ENCODE results near the gene QRICH1. TPM values are rescaled to one million over a fixed set of nuclear protein-coding genes. Genes with fewer than 3 reads are reported as not detected.

The QRICH1 gene
- polyA plus RNA-seq, 3 donors = 9.3 to 150 (median 16.1) TPM

DNA sequence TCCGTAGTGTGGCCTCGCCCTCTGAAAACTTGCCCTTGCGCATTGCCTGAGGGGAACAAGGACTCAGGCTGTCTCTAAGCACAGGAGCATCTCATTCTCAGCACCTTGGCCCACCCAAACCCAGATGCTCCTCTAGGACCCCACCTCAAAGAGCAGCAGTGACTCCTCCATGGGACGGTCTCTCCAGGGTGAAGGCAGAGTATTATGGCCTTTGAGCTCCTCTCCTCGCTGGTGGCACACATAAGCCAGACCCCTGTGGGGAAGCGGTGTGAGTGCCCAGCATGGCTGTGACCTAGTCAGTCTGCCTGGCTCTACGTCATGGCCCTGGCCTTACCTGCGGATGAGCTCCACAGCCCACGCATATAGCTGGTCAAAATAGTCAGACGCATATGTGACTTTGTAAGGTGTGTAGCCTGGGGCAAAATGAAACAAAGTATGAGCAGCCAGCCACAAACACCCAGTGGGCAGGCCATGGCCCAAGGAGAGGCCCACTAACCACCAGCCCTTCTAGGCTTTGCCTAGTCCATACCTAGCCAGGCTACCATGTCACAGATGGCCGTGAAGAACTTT is 6.3 kb upstream of the QRICH1 start:
- Mint-ChIP-seq H3K27me3 (ENCODE audit: low read depth in 3 of 3) (peaks cover 0 to 2% (median 1%) of the 10 kb centered on the region in 3 donors), H3K36me3 (peaks cover 58 to 63% of the 10 kb centered on the region in 2 donors), H3K9me3 (peaks cover 0 to 3% (median 0%) of the 10 kb centered on the region in 7 donors), H3K4me3 (no peak overlapping the region), H3K27ac (no peak overlapping the region), H3K4me1 (peaks cover 19% of the 10 kb centered on the region)
- intact Hi-C loops (cut with micrococcal nuclease) = no loop called here
- Histone ChIP-seq H3K9me3 (replicated peaks in 1 of 2; ENCODE audit: control insufficient read depth in 1 of 2, insufficient read depth in 1 of 2, low read length in 2 of 2) (no peaks in the 10 kb centered on the region), H3K27ac (ENCODE audit: low read depth in 1 of 2, low read length in 2 of 2) (no peak overlapping the region), H3K4me2 (replicated peaks; ENCODE audit: extremely low read depth, low read length, poor library complexity, severe bottlenecking) (no peak overlapping the region), H3K9ac (ENCODE audit: insufficient read depth, low read length, poor library complexity, severe bottlenecking) (no peak overlapping the region), H3K4me1 (ENCODE audit: control insufficient read depth in 1 of 2, insufficient read depth in 2 of 2, low read length in 2 of 2) (peaks cover 13 to 21% of the 10 kb centered on the region in 2 donors), H4K20me1 (ENCODE audit: insufficient read depth, low read length) (no peaks in the 10 kb centered on the region), H2AFZ (ENCODE audit: insufficient read depth, low read depth, low read length, poor library complexity, severe bottlenecking) (no peak overlapping the region), H3K79me2 (ENCODE audit: insufficient read depth, low read length) (peaks cover 21% of the 10 kb centered on the region), H3K36me3 (replicated peaks in 1 of 2; ENCODE audit: control insufficient read depth in 1 of 2, insufficient read depth in 2 of 2, low read length in 2 of 2) (peaks cover 54 to 72% of the 10 kb centered on the region in 2 donors), H3K4me3 (replicated peaks in 1 of 3; ENCODE audit: low read depth in 2 of 3, low read length in 3 of 3) (no peak overlapping the region), H3K27me3 (ENCODE audit: control insufficient read depth in 2 of 2, insufficient read depth in 2 of 2, low read length in 2 of 2) (no peaks in the 10 kb centered on the region)
- TF ChIP-seq, protein P1, sequence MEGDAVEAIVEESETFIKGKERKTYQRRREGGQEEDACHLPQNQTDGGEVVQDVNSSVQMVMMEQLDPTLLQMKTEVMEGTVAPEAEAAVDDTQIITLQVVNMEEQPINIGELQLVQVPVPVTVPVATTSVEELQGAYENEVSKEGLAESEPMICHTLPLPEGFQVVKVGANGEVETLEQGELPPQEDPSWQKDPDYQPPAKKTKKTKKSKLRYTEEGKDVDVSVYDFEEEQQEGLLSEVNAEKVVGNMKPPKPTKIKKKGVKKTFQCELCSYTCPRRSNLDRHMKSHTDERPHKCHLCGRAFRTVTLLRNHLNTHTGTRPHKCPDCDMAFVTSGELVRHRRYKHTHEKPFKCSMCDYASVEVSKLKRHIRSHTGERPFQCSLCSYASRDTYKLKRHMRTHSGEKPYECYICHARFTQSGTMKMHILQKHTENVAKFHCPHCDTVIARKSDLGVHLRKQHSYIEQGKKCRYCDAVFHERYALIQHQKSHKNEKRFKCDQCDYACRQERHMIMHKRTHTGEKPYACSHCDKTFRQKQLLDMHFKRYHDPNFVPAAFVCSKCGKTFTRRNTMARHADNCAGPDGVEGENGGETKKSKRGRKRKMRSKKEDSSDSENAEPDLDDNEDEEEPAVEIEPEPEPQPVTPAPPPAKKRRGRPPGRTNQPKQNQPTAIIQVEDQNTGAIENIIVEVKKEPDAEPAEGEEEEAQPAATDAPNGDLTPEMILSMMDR (IDR thresholded peaks at IDR 0.05) = no peak
- WGBS (ENCODE audit: insufficient coverage) = 100% methylated on average over 9 of the region's 11 CpGs
- no peak for DNase-seq

DNA sequence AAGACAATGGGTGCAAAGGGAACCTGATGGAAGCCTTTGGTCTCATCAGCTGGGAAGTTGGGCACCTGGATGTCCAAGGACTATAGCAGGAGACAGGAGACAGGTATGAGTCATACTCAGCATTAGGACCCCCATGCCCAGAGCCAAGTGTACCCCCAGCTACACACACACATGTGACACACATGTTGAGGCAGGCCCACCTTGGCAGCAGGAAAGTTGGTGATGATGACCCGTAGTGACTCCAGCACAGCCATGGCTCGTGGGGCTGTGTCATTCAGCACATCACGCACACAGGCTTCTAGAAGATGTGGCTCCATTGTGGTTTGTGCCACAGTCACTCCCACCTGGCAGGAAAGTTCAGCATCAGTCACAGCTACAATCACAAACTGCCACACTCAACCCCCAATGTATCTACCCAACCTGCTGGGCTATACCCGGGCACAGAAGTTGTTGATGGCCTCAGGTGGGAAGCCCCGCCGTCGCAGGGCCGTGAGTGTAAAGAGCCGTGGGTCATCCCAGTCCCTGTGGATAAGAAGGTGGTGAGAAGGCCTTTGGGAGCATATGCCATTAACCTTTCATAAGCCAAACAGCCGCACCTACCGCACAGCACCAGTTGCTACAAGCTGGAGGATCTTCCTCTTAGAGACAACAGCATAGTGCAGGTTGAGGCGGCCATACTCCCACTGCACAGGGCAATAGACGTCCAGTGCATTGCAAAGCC is 5.2 kb upstream of the QRICH1 start:
- intact Hi-C loops (cut with micrococcal nuclease) = loop anchor here in 1 of 2 donors (5.0 kb wide), 1 partner anchor 67 kb away; no protein-coding TSS in a partner anchor
- H3K9me3 Mint-ChIP-seq = peaks cover 0 to 3% (median 0%) of the 10 kb centered on the region in 7 donors
- H3K27ac ChIP-seq (ENCODE audit: low read depth in 1 of 2, low read length in 2 of 2) = no peak overlapping the region
- H3K9ac ChIP-seq (ENCODE audit: insufficient read depth, low read length, poor library complexity, severe bottlenecking) = no peak overlapping the region
- no peaks in the 10 kb centered on the region for H3K27me3 ChIP-seq (ENCODE audit: control insufficient read depth in 2 of 2, insufficient read depth in 2 of 2, low read length in 2 of 2)
- 95% methylated on average over 6 of the region's 13 CpGs for WGBS (ENCODE audit: insufficient coverage)
- H3K4me1 ChIP-seq (ENCODE audit: control insufficient read depth in 1 of 2, insufficient read depth in 2 of 2, low read length in 2 of 2) = peaks cover 15 to 20% of the 10 kb centered on the region in 2 donors
- H3K27me3 Mint-ChIP-seq (ENCODE audit: low read depth in 3 of 3) = peaks cover 0 to 1% (median under 1%) of the 10 kb centered on the region in 3 donors
- H3K27ac Mint-ChIP-seq = peak overlapping the region in 1 of 7 donors; percentile 10
- H3K4me3 ChIP-seq (replicated peaks in 1 of 3; ENCODE audit: low read depth in 2 of 3, low read length in 3 of 3) = no peak overlapping the region
- no peaks in the 10 kb centered on the region for H3K9me3 ChIP-seq (replicated peaks in 1 of 2; ENCODE audit: control insufficient read depth in 1 of 2, insufficient read depth in 1 of 2, low read length in 2 of 2)
- no peak overlapping the region for H3K4me3 Mint-ChIP-seq
- no peak overlapping the region for H2AFZ ChIP-seq (ENCODE audit: insufficient read depth, low read depth, low read length, poor library complexity, severe bottlenecking)
- no peak overlapping the region for H3K4me2 ChIP-seq (replicated peaks; ENCODE audit: extremely low read depth, low read length, poor library complexity, severe bottlenecking)
- peaks cover 12% of the 10 kb centered on the region for H3K79me2 ChIP-seq (ENCODE audit: insufficient read depth, low read length)
- TF ChIP-seq, protein P1 (IDR thresholded peaks at IDR 0.05) = no peak
- H3K4me1 Mint-ChIP-seq = peaks cover 17% of the 10 kb centered on the region
- peaks cover 58 to 63% of the 10 kb centered on the region in 2 donors for H3K36me3 Mint-ChIP-seq
- no peaks in the 10 kb centered on the region for H4K20me1 ChIP-seq (ENCODE audit: insufficient read depth, low read length)
- DNase-seq = no peak
- peaks cover 54 to 72% of the 10 kb centered on the region in 2 donors for H3K36me3 ChIP-seq (replicated peaks in 1 of 2; ENCODE audit: control insufficient read depth in 1 of 2, insufficient read depth in 2 of 2, low read length in 2 of 2)

Data from CD14-positive monocyte (primary cell).